Spleen (tissue), 7 donors: ENCODE measurements around the gene SPEF2.

Experiments
- CTCF ChIP-seq, 11 experiments: fragments of 200-600 bp in 7 of 11; fragments of 450-650 bp in 4 of 11; sonication (generic) in 4 of 11; IDR thresholded peaks in 8 of 11; conservative IDR thresholded peaks in 3 of 11; 1 replicate in 7 of 11; 2 replicates in 4 of 11; pipeline versions ENCODE4 v1.4.0 to v1.8.0; 2016 to 2021; ENCODE audit warnings: antibody characterized with exemption in 11 of 11, inconsistent platforms in 4 of 11, mild to moderate bottlenecking in 1 of 11
- POLR2A ChIP-seq, 3 donors: fragments of 450-650 bp; IDR thresholded peaks; one replicate each; pipeline ENCODE4 v1.5.1; 2017; ENCODE audit warnings: antibody characterized with exemption in 3 of 3, mild to moderate bottlenecking in 1 of 3
- POLR2AphosphoS5 ChIP-seq, 3 donors: sonication (generic); formaldehyde crosslinking; IDR thresholded peaks; one replicate each; pipeline ENCODE4 v1.5.1; 2017; ENCODE audit warnings: antibody characterized with exemption in 3 of 3
- donor health status: DM: no; HTN: no; CAD: no; lungs with moderate emphysema.
- donor health status: DM: no; HTN: no; CAD: no.
- donor health status: DM: no; HTN: no; CAD: no.

GRCh38 chr5:35622974-35623373 is 5.3 kb downstream of the SPEF2 start:
- no peak for TF ChIP-seq POLR2AphosphoS5 (IDR thresholded peaks at IDR 0.05)
- no peak for TF ChIP-seq CTCF (IDR thresholded peaks at IDR 0.05 in 8 of 11, conservative IDR thresholded peaks at IDR 0.05 in 3 of 11)
- TF ChIP-seq POLR2A (IDR thresholded peaks at IDR 0.05), result no peak
